Fibroblast of skin of left biceps (primary cell): Measurements from ENCODE around the gene UGT1A1.

Experiments
- DNase-seq, 2 experiments: peaks; one replicate each; pipeline ENCODE4 v3.0.0-alpha.2; 2013; ENCODE audit warnings: low read depth in 2 of 2

UGT1A1 gene

DNA sequence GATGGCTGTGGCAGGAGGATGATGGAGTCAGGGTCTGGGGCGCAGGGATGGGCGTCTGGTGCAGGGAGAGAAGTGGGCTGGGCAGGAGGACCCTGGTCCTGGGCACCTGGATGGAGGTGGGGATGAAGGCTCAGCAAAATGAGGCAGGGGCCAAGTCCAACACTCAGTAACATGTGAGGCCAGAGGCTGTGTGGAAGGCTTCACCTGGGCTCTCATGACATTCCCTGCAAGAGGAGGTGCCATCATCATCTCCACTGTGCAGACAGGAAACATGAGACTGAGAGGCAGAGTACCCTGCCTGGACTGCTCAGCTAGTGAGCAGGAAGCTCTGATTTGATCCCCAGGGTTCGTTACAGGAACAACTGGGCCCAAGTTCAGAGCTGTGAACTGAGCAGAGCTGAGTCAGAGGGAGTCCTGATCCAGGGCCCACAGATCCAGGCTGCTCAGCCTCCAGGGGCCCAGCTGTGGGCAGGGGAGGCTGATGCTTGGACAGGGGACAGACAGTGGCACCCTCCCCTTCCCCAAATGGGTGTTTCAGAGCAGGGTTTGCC, 57.4 kb downstream of the UGT1A1 start:
- DNase-seq, result no peak

GRCh38 chr2:233817995-233818638, 58.0 kb downstream of the UGT1A1 start:
- no peak for DNase-seq

DNA sequence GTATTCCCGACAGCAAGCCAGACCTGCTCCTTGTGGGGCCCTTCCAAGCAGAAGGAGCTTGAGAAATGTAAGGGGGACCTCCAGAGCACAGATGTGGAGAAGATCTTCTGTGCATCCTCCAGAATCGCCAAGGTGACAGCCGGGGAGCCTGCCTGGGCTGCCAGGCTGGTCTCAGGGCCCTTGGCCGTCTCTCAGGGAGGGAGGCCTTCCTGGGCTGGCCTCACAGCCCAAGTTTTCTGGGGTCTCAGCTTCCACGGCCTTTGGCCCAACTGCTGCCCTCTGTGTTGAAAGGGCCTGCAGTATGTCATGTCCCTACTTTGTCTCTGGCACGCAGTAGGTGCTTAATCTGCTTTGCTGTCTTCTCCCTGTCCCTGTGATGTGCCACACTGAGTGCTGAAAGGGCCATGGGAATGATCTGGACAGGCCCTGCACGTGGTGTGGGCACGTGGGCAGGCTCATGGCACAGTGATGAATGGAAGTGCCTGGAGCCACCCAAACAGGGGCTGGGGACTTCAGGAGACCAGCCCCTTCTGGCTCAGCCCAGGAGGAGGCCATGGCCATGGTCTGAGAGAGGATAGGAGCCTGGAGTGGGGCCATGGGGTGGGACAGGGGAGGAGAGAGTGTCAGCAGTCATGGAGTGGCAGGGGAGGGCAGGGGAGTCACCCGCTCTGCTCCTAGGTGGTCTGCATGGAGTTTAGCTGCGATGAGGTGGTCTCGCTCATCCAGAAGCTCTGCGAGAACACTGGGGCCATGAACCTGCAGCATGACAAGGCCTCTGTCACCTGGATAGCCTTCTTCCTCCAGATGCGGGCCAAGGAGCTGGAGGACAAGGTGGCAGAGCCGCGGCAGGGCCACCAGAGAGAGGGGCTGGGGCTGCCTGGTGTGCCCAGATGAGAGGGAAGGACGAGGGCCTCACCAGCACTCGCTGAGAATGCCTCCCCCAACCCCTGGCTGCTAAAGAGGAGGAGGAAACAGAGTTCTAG, 58.9 kb downstream of the UGT1A1 start:
- DNase-seq, result no peak

- DNase-seq, result no peak
These were observed 60.1 kb downstream of the UGT1A1 start for GRCh38 chr2:233819884-233820773.

- DNase-seq, result no peak
These were observed 60.7 kb downstream of the UGT1A1 start for GRCh38 chr2:233820774-233821105.

- no peak for DNase-seq
These were observed 61.1 kb downstream of the UGT1A1 start for GRCh38 chr2:233821196-233821595.

GRCh38 chr2:233821709-233822100, 61.6 kb downstream of the UGT1A1 start:
- no peak for DNase-seq

GRCh38 chr2:233822101-233822771, 62.2 kb downstream of the UGT1A1 start:
- DNase-seq, result no peak
